ENCODE data around the gene SUCO. TPM values are rescaled to one million over a fixed set of nuclear protein-coding genes. Genes with fewer than 3 reads are reported as not detected.

Gene SUCO
- total and polyA plus RNA-seq, 2 donors (not counting 3 experiments of a cell fraction or from before 2014, with no cell fraction given): 5.1 to 27.2 TPM

GRCh38 chr1:172512591-172512990 is 20.4 kb upstream of the SUCO start:
- H3K9me3 ChIP-seq (replicated peaks; ENCODE audit: control insufficient read depth, insufficient read depth, low read length): no peaks in the 10 kb centered on the region
- no peak for FAIRE-seq
- intact Hi-C loops (cut with micrococcal nuclease): no loop called here
- ChIA-PET CTCF (interaction anchor here (1.1 kb wide), 1 partner anchor 207 kb away, joined by 4 read pairs; no protein-coding TSS in a partner anchor), POLR2A (no interaction called here)
- H3K9ac ChIP-seq (replicated peaks; ENCODE audit: extremely low read depth, insufficient read depth, low read length): no peak overlapping the region
- TF ChIP-seq GATA2 (IDR thresholded peaks at IDR 0.05; ENCODE audit: insufficient read depth, insufficient read length, low read depth, low read length) (no peak), MYC (IDR thresholded peaks at IDR 0.05; ENCODE audit: low read depth, low read length) (no peak), POLR2AphosphoS5 (IDR thresholded peaks at IDR 0.05; ENCODE audit: insufficient read depth, low read depth, low read length) (no peak), JUN (IDR thresholded peaks at IDR 0.05; ENCODE audit: borderline replicate concordance, insufficient read depth, insufficient read length, low read depth) (no peak), CTCF (IDR thresholded peaks at IDR 0.05; ENCODE audit: extremely low read depth in 1 of 2, insufficient read depth in 1 of 2, low read depth in 1 of 2, low read length in 2 of 2) (no peak)
- no TSS peak for BruUV-seq (replicated peaks)
- no peaks in the 10 kb centered on the region for H3K79me2 ChIP-seq (ENCODE audit: control insufficient read depth, insufficient read depth, low read length)
- H3K9me1 ChIP-seq (replicated peaks; ENCODE audit: control insufficient read depth, extremely low read depth, insufficient read depth, low read length): no peaks in the 10 kb centered on the region
- no peak overlapping the region for H3K4me2 ChIP-seq (ENCODE audit: insufficient read depth, low read length)
- no peak overlapping the region for H3K4me3 ChIP-seq (replicated peaks in 1 of 3; ENCODE audit: insufficient read depth in 1 of 3, low read depth in 1 of 3, low read length in 3 of 3)
- H3K4me1 ChIP-seq (ENCODE audit: control insufficient read depth, extremely low read depth, insufficient read depth, low read length): no peaks in the 10 kb centered on the region
- dilution Hi-C loops (cut with MboI; ENCODE audit: extremely low pct_ligation_motif_present, low sequenced_read_pairs): no loop called here
- H4K20me1 ChIP-seq (replicated peaks; ENCODE audit: control insufficient read depth, extremely low read depth, insufficient read depth, low read length): no peaks in the 10 kb centered on the region
- DNase-seq (ENCODE audit: low read depth, low spot score): no peak
- no peaks in the 10 kb centered on the region for H3K36me3 ChIP-seq (ENCODE audit: control insufficient read depth in 2 of 2, extremely low read depth in 1 of 2, insufficient read depth in 2 of 2, low read length in 2 of 2)
- no peak overlapping the region for H3K27ac ChIP-seq (ENCODE audit: insufficient read depth, low read depth, low read length)
- no peak overlapping the region for H2AFZ ChIP-seq (ENCODE audit: low read depth, low read length)
- no peaks in the 10 kb centered on the region for H3K27me3 ChIP-seq (ENCODE audit: control insufficient read depth in 2 of 2, insufficient read depth in 2 of 2, low read length in 2 of 2)

- H3K9ac ChIP-seq (replicated peaks; ENCODE audit: extremely low read depth, insufficient read depth, low read length): no peak overlapping the region
- no peaks in the 10 kb centered on the region for H3K9me3 ChIP-seq (replicated peaks; ENCODE audit: control insufficient read depth, insufficient read depth, low read length)
- no peak overlapping the region for H3K4me3 ChIP-seq (replicated peaks in 1 of 3; ENCODE audit: insufficient read depth in 1 of 3, low read depth in 1 of 3, low read length in 3 of 3)
- POLR2A ChIA-PET: no interaction called here
- no peak for FAIRE-seq
- CTCF ChIA-PET: interaction anchor here (1.1 kb wide), 1 partner anchor 206 kb away, joined by 4 read pairs; no protein-coding TSS in a partner anchor
- intact Hi-C loops (cut with micrococcal nuclease): no loop called here
- H3K27ac ChIP-seq (ENCODE audit: insufficient read depth, low read depth, low read length): no peak overlapping the region
- no peaks in the 10 kb centered on the region for H3K4me1 ChIP-seq (ENCODE audit: control insufficient read depth, extremely low read depth, insufficient read depth, low read length)
- H3K9me1 ChIP-seq (replicated peaks; ENCODE audit: control insufficient read depth, extremely low read depth, insufficient read depth, low read length): no peaks in the 10 kb centered on the region
- TF ChIP-seq POLR2AphosphoS5 (IDR thresholded peaks at IDR 0.05; ENCODE audit: insufficient read depth, low read depth, low read length) (no peak), GATA2 (IDR thresholded peaks at IDR 0.05; ENCODE audit: insufficient read depth, insufficient read length, low read depth, low read length) (no peak)
- no TSS peak for BruUV-seq (replicated peaks)
- H2AFZ ChIP-seq (ENCODE audit: low read depth, low read length): no peak overlapping the region
- H4K20me1 ChIP-seq (replicated peaks; ENCODE audit: control insufficient read depth, extremely low read depth, insufficient read depth, low read length): no peaks in the 10 kb centered on the region
- dilution Hi-C loops (cut with MboI; ENCODE audit: extremely low pct_ligation_motif_present, low sequenced_read_pairs): no loop called here
- no peaks in the 10 kb centered on the region for H3K36me3 ChIP-seq (ENCODE audit: control insufficient read depth in 2 of 2, extremely low read depth in 1 of 2, insufficient read depth in 2 of 2, low read length in 2 of 2)
- H3K27me3 ChIP-seq (ENCODE audit: control insufficient read depth in 2 of 2, insufficient read depth in 2 of 2, low read length in 2 of 2): no peaks in the 10 kb centered on the region
- H3K79me2 ChIP-seq (ENCODE audit: control insufficient read depth, insufficient read depth, low read length): no peaks in the 10 kb centered on the region
- H3K4me2 ChIP-seq (ENCODE audit: insufficient read depth, low read length): no peak overlapping the region
- no peak for DNase-seq (ENCODE audit: low read depth, low spot score)
Measured at GRCh38 chr1:172513479-172513878, 19.5 kb upstream of the SUCO start.
